H9 (cell line): ENCODE data around the gene EPOP. TPM values are rescaled to one million over a fixed set of nuclear protein-coding genes. Genes with fewer than 3 reads are reported as not detected.
A peak's percentile ranks its signal among the peaks of the same experiment; 100 is the strongest.

Experiments used
- DNase-seq: peaks from one replicate; pipeline ENCODE4 v3.0.0-alpha.2; 2017
- H2AFZ ChIP-seq: one replicate; pipeline ENCODE4 v1.6.1; 2013; ENCODE audit warnings: mild to moderate bottlenecking, low read length, control low read depth, moderate library complexity
- H2AK5ac ChIP-seq: 2 replicates; pipeline ENCODE4 v1.6.1; 2013; ENCODE audit warnings: low read length, control low read depth, mixed read lengths; ENCODE audit not compliant: insufficient read length
- H2BK120ac ChIP-seq: one replicate; pipeline ENCODE4 v1.6.1; 2013; ENCODE audit warnings: low read depth, mild to moderate bottlenecking, low read length, control low read depth, inconsistent platforms; ENCODE audit not compliant: poor library complexity, severe bottlenecking
- H2BK12ac ChIP-seq: 2 replicates; pipeline ENCODE4 v1.6.1; 2013; ENCODE audit warnings: low read length, control low read depth, mixed read lengths, low read depth; ENCODE audit not compliant: insufficient read length
- H2BK15ac ChIP-seq: 2 replicates; pipeline ENCODE4 v1.6.1; 2013; ENCODE audit warnings: low read depth, low read length, control low read depth
- H2BK20ac ChIP-seq: one replicate; pipeline ENCODE4 v1.6.1; 2013; ENCODE audit warnings: low read depth, mild to moderate bottlenecking, low read length, control low read depth, inconsistent platforms; ENCODE audit not compliant: poor library complexity, severe bottlenecking
- H2BK5ac ChIP-seq: 2 replicates; pipeline ENCODE4 v1.6.1; 2013; ENCODE audit warnings: low read length, control low read depth, mixed read lengths; ENCODE audit not compliant: insufficient read length
- H3K14ac ChIP-seq: 2 replicates; pipeline ENCODE4 v1.6.1; 2013; ENCODE audit warnings: low read length, control low read depth; ENCODE audit not compliant: insufficient read depth
- H3K18ac ChIP-seq: 2 replicates; pipeline ENCODE4 v1.6.1; 2013; ENCODE audit warnings: low read depth, mild to moderate bottlenecking, mixed read lengths, low read length, control low read depth; ENCODE audit not compliant: insufficient read length
- H3K23ac ChIP-seq: 2 replicates; pipeline ENCODE4 v1.6.1; 2013; ENCODE audit warnings: low read length, control low read depth, mixed read lengths, low read depth; ENCODE audit not compliant: insufficient read length
- H3K23me2 ChIP-seq: 2 replicates; pipeline ENCODE4 v1.6.1; 2013; ENCODE audit warnings: low read depth, mild to moderate bottlenecking, mixed read lengths, low read length, control low read depth; ENCODE audit not compliant: insufficient read length, poor library complexity, severe bottlenecking
- H3K27ac ChIP-seq: 2 replicates; pipeline ENCODE4 v1.5.1; 2013; ENCODE audit warnings: low read length, control low read depth, mixed read lengths, low read depth; ENCODE audit not compliant: insufficient read length
- H3K27me3 ChIP-seq: 2 replicates; pipeline ENCODE4 v1.6.1; 2013; ENCODE audit warnings: low read length, control low read depth, inconsistent platforms; ENCODE audit not compliant: insufficient read depth
- H3K4ac ChIP-seq: 2 replicates; pipeline ENCODE4 v1.6.1; 2013; ENCODE audit warnings: low read depth, mild to moderate bottlenecking, control low read depth, inconsistent platforms, low read length, moderate library complexity
- H3K4me1 ChIP-seq: 2 replicates; pipeline ENCODE4 v1.6.1; 2013; ENCODE audit warnings: low read length, control low read depth, inconsistent platforms; ENCODE audit not compliant: insufficient read depth
- H3K4me2 ChIP-seq: 2 replicates; pipeline ENCODE4 v1.6.1; 2013; ENCODE audit warnings: low read length, control low read depth, mixed read lengths; ENCODE audit not compliant: insufficient read length, insufficient read depth
- H3K56ac ChIP-seq: 2 replicates; pipeline ENCODE4 v1.6.1; 2013; ENCODE audit warnings: low read depth, mild to moderate bottlenecking, mixed read lengths, low read length, control low read depth; ENCODE audit not compliant: insufficient read length
- H3K79me1 ChIP-seq: 2 replicates; pipeline ENCODE4 v1.6.1; 2013; ENCODE audit warnings: low read depth, mild to moderate bottlenecking, moderate library complexity, low read length, control low read depth, inconsistent platforms; ENCODE audit not compliant: insufficient read depth, poor library complexity, severe bottlenecking
- H3K79me2 ChIP-seq: 2 replicates; pipeline ENCODE4 v1.6.1; 2013; ENCODE audit warnings: low read length, control low read depth, inconsistent platforms; ENCODE audit not compliant: insufficient read depth
- H3K9ac ChIP-seq: 2 replicates; pipeline ENCODE4 v1.6.1; 2013; ENCODE audit warnings: low read length, control low read depth, mixed read lengths; ENCODE audit not compliant: insufficient read length; ENCODE audit errors: extremely low read depth
- H3K9me3 ChIP-seq: one replicate; pipeline ENCODE4 v1.6.1; 2013; ENCODE audit warnings: low read depth, low read length, inconsistent platforms; ENCODE audit not compliant: control insufficient read depth
- H3T11ph ChIP-seq: one replicate; pipeline ENCODE4 v1.6.1; 2013; ENCODE audit warnings: mild to moderate bottlenecking, low read length, control low read depth, inconsistent platforms
- H4K20me1 ChIP-seq: one replicate; pipeline ENCODE4 v1.6.1; 2013; ENCODE audit not compliant: control insufficient read depth, insufficient read length, insufficient read depth
- H4K5ac ChIP-seq: 2 replicates; pipeline ENCODE4 v1.6.1; 2013; ENCODE audit warnings: low read depth, mild to moderate bottlenecking, mixed read lengths, low read length, control low read depth; ENCODE audit not compliant: insufficient read length
- H4K8ac ChIP-seq: replicated peaks from 2 replicates; pipeline ENCODE4 v1.6.1; 2013; ENCODE audit warnings: low read length, control low read depth, mixed read lengths, low read depth; ENCODE audit not compliant: insufficient read length
- H4K91ac ChIP-seq: 2 replicates; pipeline ENCODE4 v1.6.1; 2013; ENCODE audit warnings: low read depth, mild to moderate bottlenecking, moderate library complexity, mixed read lengths, low read length, control low read depth; ENCODE audit not compliant: insufficient read length
- H3K27ac Mint-ChIP-seq, 3 experiments: 2 replicates in 2 of 3; 3 replicates in 1 of 3; pipeline ENCODE4 v1.8.0; 2020 to 2021; ENCODE audit warnings: mixed read lengths in 3 of 3, mild to moderate bottlenecking in 1 of 3, moderate library complexity in 1 of 3
- H3K27me3 Mint-ChIP-seq: 2 replicates; pipeline ENCODE4 v1.8.0; 2021; ENCODE audit warnings: low read depth, mild to moderate bottlenecking, moderate library complexity, mixed read lengths
- H3K36me3 Mint-ChIP-seq, 3 experiments: 2 replicates in 2 of 3; 3 replicates in 1 of 3; pipeline ENCODE4 v1.8.0; 2020 to 2021; ENCODE audit warnings: low read depth in 3 of 3, mixed read lengths in 3 of 3; ENCODE audit not compliant: insufficient read depth in 1 of 3
- H3K4me1 Mint-ChIP-seq, 2 experiments: 2 replicates each; pipeline ENCODE4 v1.8.0; 2020; ENCODE audit warnings: mixed read lengths in 2 of 2
- H3K4me3 Mint-ChIP-seq, 2 experiments: 2 replicates in 1 of 2; 3 replicates in 1 of 2; pipeline ENCODE4 v1.8.0; 2020 to 2021; ENCODE audit warnings: mild to moderate bottlenecking in 2 of 2, mixed read lengths in 2 of 2, moderate library complexity in 1 of 2
- H3K9me3 Mint-ChIP-seq, 2 experiments: 2 replicates in 1 of 2; 3 replicates in 1 of 2; pipeline ENCODE4 v1.8.0; 2020; ENCODE audit warnings: mild to moderate bottlenecking in 2 of 2, mixed read lengths in 2 of 2, moderate library complexity in 1 of 2
- WGBS: extraction: QIAGEN DNeasy Blood & Tissue Kit; methylation state at CpG from one replicate; pipeline ENCODE4 v1.1.7; 2013; ENCODE audit warnings: missing lambda C conversion rate, low lambda C conversion rate, mixed read lengths; ENCODE audit not compliant: insufficient read length; ENCODE audit errors: extremely low coverage; 5-methylcytosine and 5-hydroxymethylcytosine counted together
- total RNA-seq: library from RNA; stranded (reverse); gene quantifications from 2 replicates; pipeline ENCODE4 v1.2.1, GENCODE V29; 2021
- TF ChIP-seq, protein P1 (sequence below): fragments of 200-600 bp; sonication (generic); conservative IDR thresholded peaks from 3 replicates; pipeline ENCODE4 v1.8.0; 2021; ENCODE audit warnings: antibody characterized with exemption, mild to moderate bottlenecking

Gene EPOP
- total RNA-seq, 1 experiment from 2014 or later: 5.9 TPM

DNA sequence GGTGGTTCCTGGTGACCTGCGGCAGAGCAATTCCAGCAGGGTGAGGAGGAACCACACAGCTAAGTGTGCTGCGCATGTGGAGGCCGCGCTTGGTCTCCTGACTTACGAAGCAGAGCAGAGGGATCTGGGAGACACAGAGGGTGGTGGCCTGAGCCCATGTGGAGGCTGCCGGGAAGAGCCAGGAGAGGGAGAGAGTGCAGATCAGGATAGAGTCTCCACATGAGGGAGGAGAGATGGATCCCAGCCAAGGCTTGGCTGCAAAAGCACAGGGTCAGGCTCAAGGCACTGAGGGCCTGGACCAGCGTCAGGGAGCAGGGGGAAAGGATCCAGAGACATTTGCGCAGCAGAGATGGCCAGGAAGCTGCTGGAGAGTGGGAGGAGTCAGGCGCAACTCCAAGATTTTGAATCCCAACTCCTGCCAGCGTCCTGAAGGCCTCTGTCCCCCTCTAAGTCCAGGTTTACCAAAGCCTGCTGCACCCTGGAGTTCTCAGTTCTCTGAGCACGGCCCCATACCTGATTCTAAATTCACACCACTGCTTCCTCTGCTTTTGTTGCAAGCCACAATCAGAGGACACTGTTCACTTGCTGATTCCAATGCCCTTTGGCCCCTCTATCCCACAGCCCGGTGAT lies 19.1 kb upstream of the EPOP start:
- Histone ChIP-seq H2AK5ac (no peak overlapping the region), H3K14ac (peak overlapping the region; percentile 4), H3K9me3 (no peaks in the 10 kb centered on the region), H3K4ac (no peak overlapping the region), H2BK15ac (no peak overlapping the region), H3K27me3 (peaks cover 15% of the 10 kb centered on the region), H4K91ac (no peak overlapping the region), H4K5ac (no peak overlapping the region), H3K79me1 (no peaks in the 10 kb centered on the region), H3K18ac (peak overlapping the region; percentile 40), H3K56ac (no peak overlapping the region), H3T11ph (no peak overlapping the region), H3K4me1 (no peaks in the 10 kb centered on the region), H3K9ac (no peak overlapping the region), H3K4me2 (no peak overlapping the region), H2AFZ (no peak overlapping the region), H4K8ac (no peak overlapping the region), H3K23me2 (no peaks in the 10 kb centered on the region), H2BK5ac (no peak overlapping the region), H3K23ac (no peak overlapping the region), H2BK12ac (no peak overlapping the region), H3K79me2 (no peaks in the 10 kb centered on the region), H4K20me1 (no peaks in the 10 kb centered on the region), H2BK20ac (no peak overlapping the region), H2BK120ac (no peak overlapping the region), H3K27ac (no peak overlapping the region)
- Mint-ChIP-seq H3K27ac (no peak overlapping the region), H3K27me3 (peaks cover 81% of the 10 kb centered on the region), H3K36me3 (no peaks in the 10 kb centered on the region), H3K9me3 (no peaks in the 10 kb centered on the region), H3K4me3 (no peak overlapping the region), H3K4me1 (peaks cover 10 to 18% of the 10 kb centered on the region in 2 experiments)
- peak; percentile 25 for DNase-seq
- no CpG with 5 or more reads among the region's 12 CpGs for WGBS
- TF ChIP-seq, protein P1, sequence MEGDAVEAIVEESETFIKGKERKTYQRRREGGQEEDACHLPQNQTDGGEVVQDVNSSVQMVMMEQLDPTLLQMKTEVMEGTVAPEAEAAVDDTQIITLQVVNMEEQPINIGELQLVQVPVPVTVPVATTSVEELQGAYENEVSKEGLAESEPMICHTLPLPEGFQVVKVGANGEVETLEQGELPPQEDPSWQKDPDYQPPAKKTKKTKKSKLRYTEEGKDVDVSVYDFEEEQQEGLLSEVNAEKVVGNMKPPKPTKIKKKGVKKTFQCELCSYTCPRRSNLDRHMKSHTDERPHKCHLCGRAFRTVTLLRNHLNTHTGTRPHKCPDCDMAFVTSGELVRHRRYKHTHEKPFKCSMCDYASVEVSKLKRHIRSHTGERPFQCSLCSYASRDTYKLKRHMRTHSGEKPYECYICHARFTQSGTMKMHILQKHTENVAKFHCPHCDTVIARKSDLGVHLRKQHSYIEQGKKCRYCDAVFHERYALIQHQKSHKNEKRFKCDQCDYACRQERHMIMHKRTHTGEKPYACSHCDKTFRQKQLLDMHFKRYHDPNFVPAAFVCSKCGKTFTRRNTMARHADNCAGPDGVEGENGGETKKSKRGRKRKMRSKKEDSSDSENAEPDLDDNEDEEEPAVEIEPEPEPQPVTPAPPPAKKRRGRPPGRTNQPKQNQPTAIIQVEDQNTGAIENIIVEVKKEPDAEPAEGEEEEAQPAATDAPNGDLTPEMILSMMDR: no peak
